ENCODE data around the gene ACAP1.

DNA sequence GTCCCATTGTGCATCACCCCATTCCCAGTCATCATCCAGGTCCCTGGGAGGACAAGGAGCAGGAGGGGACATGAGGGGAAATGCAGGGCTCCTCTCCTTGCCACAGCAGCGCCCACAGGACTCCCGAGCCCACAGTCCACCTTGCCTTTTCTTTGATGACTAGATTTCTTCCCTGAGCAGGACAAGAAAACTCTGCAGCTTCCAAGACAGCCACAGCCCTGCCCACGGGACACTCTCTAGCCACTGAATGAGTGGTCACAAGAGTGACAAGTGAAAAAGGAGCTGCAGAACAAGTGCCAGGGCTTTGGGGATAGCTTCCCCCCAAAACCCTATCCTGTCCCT, 11.9 kb upstream of the ACAP1 start:
- no peak; the same call in 1 of the 2 replicates for TF ChIP-seq CTCF (IDR thresholded peaks at IDR 0.05; ENCODE audit: low read depth, low read length)
- TF ChIP-seq EZH2phosphoT487 (IDR thresholded peaks at IDR 0.05; ENCODE audit: low read depth): no peak
